ENCODE results near the gene AMD1. TPM values are rescaled to one million over a fixed set of nuclear protein-coding genes. Genes with fewer than 3 reads are reported as not detected.

Gene AMD1
- total and polyA plus RNA-seq, 9 of the 15 experiments (the other 6 are each of a cell fraction or from before 2014, with no cell fraction given), result 60.0 to 151 (median 85.6) TPM

DNA sequence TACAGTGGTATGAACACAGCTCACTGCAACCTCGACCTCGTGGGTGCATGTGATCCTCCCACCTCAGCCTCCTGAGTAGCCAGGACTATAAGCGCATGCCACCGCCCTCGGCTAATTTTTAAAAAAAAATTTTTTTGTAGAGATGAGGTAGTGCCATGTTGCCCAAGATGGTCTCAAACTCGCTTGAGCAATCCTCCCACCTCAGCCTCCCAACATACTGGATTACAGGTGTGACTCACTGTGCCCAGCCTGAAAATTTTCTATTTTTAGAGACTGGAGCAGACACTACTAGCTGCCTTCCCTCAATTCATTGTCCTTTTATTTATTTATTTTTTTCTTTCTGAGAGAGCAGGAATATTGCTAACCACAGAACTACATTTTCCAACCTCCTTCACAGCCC is 63.6 kb downstream of the AMD1 start:
- H3K27me3 ChIP-seq (ENCODE audit: control insufficient read depth in 2 of 2, insufficient read depth in 2 of 2, low read length in 2 of 2), result no peaks in the 10 kb centered on the region
- H3K9me1 ChIP-seq (ENCODE audit: control insufficient read depth, insufficient read depth, low read length), result no peaks in the 10 kb centered on the region
- H3K9me3 ChIP-seq (replicated peaks; ENCODE audit: control insufficient read depth, insufficient read depth, low read depth, low read length), result no peaks in the 10 kb centered on the region; the same call in 1 of the 2 replicates
- FAIRE-seq, result no peak
- no peaks in the 10 kb centered on the region for H3K36me3 ChIP-seq (ENCODE audit: control insufficient read depth, insufficient read depth, low read length)
- intact Hi-C loops (cut with micrococcal nuclease) (no loop called here), in situ Hi-C loops (cut with MboI) (no loop called here)
- TF ChIP-seq EZH2 (IDR thresholded peaks at IDR 0.05; ENCODE audit: borderline replicate concordance, low read depth, low read length) (no peak), GATAD2B (IDR thresholded peaks at IDR 0.05; ENCODE audit: borderline replicate concordance) (no peak), SIN3A (IDR thresholded peaks at IDR 0.05; ENCODE audit: borderline replicate concordance in 2 of 2, control insufficient read depth in 1 of 2, low read depth in 2 of 2, low read length in 2 of 2) (no peak), ZNF121 (CRISPR knock-in tag; conservative IDR thresholded peaks at IDR 0.05) (no peak), ZNF212 (CRISPR knock-in tag; IDR thresholded peaks at IDR 0.05) (no peak), GATA2 (CRISPR knock-in tag; IDR thresholded peaks at IDR 0.05) (no peak)
- 0 out of 2 replicates have a peak overlapping the region, but pooled peaks have one; percentile 16 for H2AFZ ChIP-seq (ENCODE audit: low read depth, low read length)
- H3K79me2 ChIP-seq (ENCODE audit: control insufficient read depth, insufficient read depth, low read length), result no peaks in the 10 kb centered on the region
- no peak overlapping the region for H3K27ac ChIP-seq (ENCODE audit: extremely low read depth, low read depth, low read length)
- no peak overlapping the region for H3K4me3 ChIP-seq
- H3K4me2 ChIP-seq (ENCODE audit: insufficient read depth, low read length), result no peak overlapping the region
- DNase-seq (ENCODE audit: extremely low read depth in 1 of 4, low spot score in 3 of 4), result no peak
- WGBS (ENCODE audit: insufficient coverage, low coverage, missing lambda C conversion rate), result 67% methylated on average over 6 of the region's 6 CpGs
- no peak overlapping the region for H3K9ac ChIP-seq (ENCODE audit: insufficient read depth in 1 of 2, low read depth in 2 of 2, low read length in 2 of 2)
- ChIA-PET POLR2A (no interaction called here), CTCF (ENCODE audit: low intra/inter-chr PET ratio) (no interaction called here)
- no peaks in the 10 kb centered on the region for H4K20me1 ChIP-seq (replicated peaks; ENCODE audit: control insufficient read depth, insufficient read depth, low read length)
- peaks cover 4 to 9% of the 10 kb centered on the region in 2 experiments; a peak in 4 of 5 replicates for H3K4me1 ChIP-seq (replicated peaks in 1 of 2; ENCODE audit: control insufficient read depth in 2 of 2, insufficient read depth in 2 of 2, low read length in 2 of 2)
- no TSS peak for BruUV-seq (replicated peaks)
- no peak for ATAC-seq
